Stimulated activated CD8-positive, alpha-beta memory T cell treated with anti-CD3 and anti-CD28 coated beads, Interleukin-2, amount 100 ng/mL, for 1 hour (primary cell): ENCODE data around the gene SPATA9.
"Not testable (repeated sequence)": the region's sequence is repeated elsewhere in the genome, so short reads cannot be mapped to it uniquely, and the experiment has no call there.

ENCODE experiments used
- DNase-seq, 2 donors: peaks; one replicate each; pipeline ENCODE4 v3.0.0-alpha.2; 2020; ENCODE audit warnings: low read depth in 2 of 2

The SPATA9 gene

DNA sequence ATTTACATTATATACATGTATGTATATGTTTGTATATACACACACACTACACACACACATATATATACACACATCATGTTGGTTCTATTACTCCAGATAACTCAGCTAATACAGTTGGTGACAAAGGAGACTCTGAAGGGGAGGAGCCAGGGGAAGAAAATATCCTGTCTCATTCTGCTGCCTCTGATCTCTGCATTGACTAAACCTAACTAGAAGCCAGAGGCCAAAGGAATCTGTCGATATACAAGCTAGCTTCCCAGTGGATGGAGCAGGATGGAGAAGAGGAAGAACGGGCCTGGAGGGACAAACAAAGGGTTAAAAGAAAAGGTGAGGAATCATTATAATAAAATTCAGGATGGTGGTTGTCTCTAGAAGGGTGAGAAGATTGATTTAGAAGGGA, 34.6 kb upstream of the SPATA9 start:
- no peak for DNase-seq

DNA sequence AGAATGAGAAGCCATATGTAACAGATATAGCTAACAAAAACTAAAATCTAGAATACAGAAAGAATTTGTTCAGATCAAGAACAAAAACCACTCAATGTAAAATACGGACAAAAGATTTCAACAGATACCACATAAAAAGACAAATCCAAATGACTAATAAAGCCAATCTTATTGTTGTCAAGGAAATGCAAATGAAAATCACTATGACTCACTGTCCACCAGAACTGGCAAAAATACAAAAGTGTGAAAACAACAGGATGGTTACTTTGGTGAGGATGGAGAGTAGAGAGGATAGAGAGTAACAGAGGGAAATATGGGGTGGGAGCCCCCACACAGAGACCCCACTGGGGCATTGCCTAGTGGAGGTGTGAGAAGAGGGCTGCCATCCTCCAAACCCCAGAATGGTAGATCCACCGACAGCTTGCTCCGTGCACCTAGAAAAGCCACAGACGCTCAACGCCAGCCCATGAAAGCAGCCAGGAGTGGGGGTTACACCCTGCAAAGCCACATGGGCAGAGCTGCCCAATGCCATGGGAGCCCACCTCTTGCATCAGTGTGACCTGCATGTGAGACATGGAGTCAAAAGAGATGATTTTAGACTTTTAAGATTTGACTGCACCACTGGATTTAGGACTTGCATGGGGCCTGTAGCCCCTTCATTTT, 33.1 kb upstream of the SPATA9 start:
- DNase-seq: no peak

DNA sequence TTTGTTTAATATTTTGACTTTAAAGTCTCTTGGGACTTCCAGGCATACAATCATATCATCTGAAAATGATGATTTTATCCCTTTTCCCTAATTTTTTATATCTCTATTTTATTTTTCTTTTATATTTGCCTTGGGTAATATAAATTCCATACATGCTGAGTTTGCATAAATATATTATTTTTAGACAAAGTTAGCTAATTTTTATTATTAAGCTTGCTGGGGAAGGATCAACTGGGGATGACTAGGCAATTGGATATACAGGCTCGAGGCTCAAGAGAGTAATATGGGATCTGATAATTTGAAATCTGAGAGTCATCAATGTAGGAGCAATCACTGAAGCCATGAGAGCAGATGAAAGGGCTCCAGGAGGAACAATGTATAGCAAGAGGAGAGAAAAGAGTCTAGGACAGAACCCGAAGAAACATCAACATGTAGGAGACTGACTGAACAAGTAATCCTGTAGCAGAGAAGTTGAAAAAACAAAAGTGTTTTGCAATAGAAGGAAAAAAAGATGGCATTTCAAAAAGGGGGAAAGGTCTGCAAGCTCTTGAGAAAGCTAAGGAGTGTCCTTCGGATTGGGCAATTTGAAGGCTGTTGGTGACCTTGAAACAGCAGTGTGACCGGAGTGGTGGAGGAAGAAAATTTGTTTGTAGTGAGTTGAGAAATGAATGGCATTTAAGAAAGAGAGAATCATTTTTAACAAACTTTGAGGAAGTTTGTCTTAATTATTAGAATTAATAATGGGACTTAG, 31.3 kb upstream of the SPATA9 start:
- no peak for DNase-seq

DNA sequence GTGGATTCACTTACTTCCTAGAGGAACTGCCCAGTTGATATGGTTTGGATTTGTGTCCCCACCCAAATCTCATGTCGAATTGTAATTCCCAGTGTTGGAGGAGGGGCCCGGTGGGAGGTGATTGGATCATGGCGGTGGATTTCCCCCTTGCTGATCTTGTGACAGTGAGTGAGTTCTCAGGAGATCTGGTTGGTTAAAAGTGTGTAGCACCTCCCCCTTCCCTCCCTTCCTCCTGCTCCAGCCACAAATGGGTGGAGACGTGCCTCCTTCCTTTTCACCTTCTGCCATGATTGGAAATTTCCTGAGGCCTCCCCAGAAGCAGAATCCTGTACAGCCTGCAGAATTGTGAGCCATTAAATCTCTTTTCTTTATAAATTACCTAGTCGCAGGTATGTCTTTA, 30.5 kb upstream of the SPATA9 start:
- not testable (repeated sequence) for DNase-seq

DNA sequence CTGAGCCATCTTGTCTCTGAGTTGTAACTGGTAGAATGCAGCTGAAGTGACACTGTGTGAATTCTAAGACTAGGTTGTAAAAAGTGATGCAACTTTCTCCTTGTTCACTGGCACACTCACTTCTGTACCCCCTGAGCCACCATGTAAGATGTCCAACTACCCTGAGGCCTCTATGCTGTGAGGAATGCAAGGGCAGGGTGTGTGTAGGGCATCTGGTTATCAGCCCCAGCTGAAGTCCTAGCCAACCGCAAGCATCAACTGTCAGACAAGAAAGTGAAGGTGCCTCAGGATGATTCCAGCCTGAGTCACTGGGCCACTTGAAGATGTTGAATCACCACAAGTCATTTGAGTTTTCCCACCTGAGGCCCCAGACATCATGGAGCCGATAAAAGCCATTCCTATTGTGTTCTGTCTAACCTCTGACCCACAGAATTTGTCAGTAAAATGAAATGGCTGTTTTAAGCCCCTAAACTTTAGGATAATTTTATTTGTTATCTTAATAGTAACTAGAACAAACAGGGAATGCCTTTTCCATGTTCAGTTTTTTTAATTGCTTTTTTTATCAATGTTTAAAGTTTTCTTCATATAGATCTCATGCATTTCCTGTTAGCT, 29.7 kb upstream of the SPATA9 start:
- no peak for DNase-seq

DNA sequence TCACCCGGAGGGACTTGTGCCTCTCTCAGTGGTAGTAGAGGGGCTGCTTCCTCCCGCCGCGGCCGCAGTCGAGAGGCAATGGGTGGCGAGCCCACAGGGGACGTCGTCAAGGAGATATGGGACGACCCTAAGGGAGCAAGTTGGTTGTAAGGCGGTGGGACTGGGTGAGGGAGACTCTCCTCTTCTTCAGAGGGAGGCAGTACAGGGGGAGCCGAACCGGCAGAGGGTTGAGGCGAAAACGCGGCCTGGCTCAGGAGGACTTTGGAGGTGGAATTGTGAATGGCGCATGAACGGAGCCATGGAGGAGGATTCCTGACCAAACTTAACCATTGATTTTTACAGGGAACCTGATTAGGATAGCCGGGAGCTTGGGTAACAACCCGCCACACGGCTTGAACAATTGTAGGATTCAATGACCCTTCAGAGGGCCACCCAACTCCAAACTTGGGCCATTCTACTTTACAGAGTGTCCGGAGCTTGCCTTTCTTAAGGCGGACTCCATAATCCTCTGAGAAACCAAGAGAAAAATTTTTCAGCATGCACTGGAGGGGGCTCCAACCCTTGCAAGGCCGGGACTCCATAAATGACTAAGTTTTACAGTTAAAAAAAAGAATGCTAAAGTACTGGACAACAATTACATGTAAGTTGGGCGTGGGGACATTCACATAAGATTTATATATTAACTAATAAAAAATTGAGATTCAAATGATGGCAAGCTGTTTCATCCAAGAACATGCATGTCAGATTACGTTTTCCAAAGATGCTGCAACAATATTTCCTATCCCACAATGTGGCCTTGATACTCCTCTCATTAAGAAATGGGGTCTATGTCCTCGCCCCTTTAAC, 28.9 kb upstream of the SPATA9 start:
- no peak for DNase-seq

DNA sequence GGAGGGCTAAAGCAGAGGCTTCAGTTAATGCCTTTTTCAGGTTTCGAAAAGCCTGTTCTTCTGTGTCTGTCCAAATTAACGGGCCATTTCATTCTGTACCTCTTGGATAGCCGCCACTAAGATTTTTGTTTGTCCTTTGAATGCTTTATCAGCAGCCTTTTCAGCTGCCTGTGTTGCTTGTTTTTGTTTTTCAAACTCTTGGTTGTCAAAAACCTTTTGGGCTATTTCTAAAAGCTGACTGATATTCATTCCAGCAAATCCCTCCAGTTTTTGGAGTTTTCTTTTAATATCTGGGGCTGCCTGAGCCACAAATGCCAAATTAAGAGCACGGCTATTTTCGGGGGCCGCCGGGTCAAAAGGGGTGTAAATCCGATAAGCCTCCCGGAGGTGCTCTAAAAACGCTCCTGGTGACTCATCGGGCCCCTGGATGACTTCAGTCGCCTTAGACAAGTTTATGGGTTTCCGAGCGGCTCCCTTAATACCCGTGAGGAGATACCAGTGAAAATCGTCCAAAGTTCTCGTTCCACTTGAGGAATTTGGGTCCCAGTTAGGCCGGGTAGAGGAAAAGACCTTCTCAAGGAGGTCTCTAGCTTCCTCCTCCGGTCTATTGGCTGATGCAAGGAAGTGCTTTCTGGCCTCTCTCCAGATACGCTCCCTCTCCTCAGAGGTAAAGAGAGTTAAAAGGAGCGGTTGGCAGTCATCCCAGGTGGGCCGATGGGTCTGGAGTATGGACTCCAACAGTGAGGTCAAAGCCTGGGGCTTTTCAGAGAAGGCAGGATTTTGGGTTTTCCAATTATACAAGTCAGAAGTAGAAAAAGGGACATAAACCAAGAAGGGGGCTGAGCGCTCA, 28.1 kb upstream of the SPATA9 start:
- not testable (repeated sequence) for DNase-seq

DNA sequence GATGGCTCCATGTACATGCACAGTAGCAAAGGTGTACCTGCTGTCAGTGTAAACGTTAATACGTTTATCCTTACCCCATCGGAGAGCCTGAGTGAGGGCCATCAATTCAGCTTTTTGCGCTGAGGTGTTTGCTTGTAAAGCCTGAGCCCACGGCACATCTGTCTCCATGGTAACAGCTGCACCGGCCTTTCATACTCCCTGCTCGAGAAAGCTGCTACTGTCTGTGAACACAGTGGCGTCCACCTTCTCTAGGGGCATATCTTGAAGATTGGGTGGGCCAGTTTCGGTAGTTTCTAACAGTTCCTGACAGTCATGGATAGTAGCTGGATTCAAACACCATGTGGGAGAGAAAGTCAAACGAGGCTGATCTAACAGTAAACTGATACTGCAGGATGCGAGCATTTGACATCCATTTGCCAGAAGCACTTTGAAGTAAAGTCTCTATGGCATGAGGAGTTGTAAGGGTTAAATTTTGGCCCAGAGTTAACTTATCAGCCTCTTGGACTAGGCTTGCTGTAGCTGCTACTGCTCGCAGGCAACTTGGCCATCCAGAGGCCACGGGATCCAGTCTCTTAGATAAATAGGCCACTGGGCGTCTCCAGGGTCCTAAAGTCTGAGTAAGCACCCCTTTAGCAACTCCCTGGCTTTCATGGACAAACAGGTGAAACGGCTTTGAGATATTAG, 27.3 kb upstream of the SPATA9 start:
- no peak for DNase-seq

DNA sequence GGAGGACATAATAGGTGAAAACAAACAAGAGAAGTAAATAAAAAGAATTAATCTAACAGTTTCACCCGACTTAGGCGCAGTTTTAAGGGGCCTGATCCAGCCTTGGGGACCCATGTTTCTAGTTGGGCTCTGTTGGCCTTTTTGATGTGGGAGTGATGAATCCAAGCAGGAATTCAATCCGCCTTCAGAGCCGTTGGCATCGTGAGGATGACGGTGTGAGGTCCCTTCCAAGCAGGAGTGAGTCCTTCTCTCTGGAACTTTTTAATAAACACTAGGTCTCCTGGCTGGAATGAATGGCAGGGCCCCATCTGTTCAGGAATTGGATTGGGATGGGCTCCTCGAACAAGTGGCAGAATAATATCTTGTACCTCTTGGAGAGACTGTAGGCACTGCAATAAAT, 26.1 kb upstream of the SPATA9 start:
- no peak for DNase-seq

DNA sequence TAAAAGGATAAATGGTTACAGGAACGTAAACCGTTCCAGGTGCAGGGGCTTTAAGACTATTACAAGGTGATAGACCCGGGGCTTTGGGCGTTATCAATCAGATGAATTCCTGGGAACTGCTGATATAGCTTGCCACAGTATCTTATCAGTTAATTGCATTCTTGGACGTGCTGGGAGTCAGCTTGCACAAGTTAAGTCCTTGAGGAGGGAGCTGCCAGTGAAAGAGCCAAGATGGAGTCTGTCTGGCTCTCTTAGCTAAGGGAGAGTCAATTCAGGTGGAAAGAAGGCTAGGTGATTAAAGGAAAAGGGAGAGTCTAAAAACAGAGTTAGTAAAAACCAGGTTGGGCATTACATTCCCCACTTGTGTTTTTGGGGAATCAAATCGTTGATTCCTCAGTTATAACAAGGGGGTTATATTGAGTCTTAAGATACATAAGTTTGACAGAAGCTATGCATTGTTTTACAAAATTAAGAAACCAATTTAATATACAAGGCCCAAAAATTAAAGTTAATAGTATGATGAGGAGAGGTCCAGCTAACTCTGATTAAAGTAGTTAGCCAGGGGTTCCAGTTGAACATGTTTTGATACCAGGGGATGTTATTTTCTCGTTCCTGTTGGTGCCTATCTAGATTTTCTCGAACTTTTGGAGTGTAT, 24.9 kb upstream of the SPATA9 start:
- DNase-seq: not testable (repeated sequence)

DNA sequence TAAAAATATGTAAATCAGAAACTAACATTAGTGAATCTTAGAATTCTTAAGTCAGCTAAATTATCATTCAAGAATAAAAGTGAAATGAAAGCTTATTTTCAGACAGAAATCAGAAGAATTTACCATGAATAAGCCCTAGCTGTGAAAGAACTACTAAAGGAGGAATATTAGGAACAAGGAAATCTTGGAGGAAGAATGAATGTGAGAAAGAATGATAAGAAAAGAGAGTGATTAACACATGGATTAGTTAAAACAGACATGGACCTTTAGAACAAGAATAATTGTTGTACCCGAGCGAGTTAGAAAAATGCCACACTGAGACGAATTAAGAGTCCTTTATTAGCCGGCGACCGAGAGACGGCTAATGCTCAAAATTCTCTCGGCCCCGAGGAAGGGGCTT, 24.3 kb upstream of the SPATA9 start:
- no peak for DNase-seq

DNA sequence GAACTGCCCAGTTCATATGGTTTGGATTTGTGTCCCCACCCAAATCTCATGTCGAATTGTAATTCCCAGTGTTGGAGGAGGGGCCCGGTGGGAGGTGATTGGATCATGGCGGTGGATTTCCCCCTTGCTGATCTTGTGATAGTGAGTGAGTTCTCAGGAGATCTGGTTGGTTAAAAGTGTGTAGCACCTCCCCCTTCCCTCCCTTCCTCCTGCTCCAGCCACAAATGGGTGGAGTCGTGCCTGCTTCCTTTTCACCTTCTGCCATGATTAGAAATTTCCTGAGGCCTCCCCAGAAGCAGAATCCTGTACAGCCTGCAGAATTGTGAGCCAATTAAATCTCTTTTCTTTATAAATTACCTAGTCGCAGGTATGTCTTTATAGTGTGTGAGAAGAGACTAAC, 23.4 kb upstream of the SPATA9 start:
- DNase-seq: not testable (repeated sequence)

DNA sequence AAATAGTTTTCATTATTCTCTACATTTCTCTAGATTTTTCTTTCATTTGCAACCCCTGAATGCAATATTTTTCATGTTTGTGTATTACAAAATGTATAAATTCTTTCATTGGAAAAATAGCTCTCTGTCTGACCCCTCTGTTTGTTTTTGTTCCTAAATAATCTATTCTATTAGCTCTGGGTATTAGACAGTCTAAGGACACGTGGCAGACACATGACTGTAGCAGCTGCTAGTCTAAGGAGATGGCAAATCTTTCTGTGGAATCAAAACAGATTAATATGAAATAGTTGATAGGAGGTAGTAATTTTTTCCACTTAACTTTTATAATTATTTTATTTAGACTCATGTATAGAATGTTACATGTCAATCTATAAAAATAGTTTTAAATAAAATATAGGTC, 21.4 kb upstream of the SPATA9 start:
- no peak for DNase-seq

DNA sequence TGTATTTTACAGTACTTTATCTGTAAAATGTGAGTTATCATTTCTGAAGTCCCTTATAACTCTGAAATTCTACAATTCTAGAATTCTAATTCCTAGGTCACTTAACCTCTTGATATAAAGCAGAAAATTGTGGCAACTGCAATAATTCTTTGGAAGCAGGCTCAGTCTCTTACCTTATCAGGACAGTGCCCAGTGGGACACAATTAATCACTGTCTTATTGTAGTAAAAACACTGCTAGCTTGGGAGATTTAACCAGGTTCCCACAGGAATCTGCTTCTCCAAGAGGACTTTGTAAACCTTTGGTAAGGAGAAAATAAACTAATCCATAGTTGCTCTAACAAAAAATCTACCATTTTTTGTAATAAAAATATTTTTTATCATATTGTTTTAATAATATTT, 18.3 kb upstream of the SPATA9 start:
- no peak for DNase-seq

DNA sequence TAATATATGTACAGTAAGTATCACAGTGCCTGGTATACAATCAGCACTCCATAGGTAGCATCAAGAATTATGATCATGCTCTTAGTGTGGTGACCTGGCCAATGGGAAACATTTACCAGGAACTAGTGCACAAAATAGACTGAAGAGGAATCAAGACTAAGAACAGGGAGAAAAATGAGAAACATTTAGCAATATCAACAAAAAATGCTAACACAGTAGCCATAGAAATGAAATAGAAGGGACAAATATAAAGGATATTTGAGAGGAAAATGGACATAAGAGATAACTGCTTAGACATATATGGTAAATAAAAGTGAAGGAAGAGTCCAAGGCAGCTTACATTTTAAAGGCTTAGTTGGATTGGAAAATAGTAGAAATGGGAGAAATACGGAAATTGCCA, 16.5 kb upstream of the SPATA9 start:
- no peak for DNase-seq

DNA sequence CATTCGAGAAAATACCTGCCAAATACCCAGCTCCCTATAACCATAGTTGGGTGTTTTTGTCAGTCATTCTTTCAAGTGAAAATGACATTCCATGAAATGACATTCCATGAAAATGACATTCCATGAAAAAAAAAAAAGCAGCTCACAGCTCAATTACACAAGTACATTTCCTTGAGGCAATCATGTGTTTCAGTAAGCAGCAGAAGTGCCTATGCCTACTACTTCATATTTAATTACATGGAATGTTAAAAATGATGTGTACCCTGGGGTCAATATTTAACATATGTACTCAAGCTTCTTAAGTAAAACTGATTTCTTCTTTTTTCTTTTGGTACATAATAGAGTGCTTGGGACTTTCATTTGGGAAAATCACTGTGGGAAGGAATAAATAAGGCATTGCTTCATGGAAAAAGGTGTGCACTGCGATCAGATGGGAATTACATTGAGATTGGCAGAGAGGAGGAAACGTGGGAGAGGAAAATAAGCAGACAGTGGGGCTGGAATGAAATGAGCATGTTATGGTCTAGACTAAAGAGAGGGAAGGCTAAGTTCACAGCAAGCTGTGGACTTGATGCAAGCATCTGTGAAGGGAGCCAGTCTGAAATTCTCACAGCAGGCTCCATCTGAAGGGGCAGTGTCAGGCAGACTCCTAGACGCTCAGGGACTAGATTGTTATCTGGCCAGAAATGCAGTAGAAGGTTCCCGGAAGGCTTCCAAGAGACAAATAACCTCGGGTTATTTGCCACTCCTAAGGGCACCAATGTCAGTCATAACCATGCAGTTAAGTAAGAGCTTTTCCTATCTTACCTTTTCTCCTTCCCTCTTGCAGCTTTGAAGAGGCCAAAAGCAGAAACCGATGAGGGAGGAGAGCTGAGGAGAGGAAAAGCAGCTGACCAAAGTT, 15.2 kb upstream of the SPATA9 start:
- DNase-seq: no peak

DNA sequence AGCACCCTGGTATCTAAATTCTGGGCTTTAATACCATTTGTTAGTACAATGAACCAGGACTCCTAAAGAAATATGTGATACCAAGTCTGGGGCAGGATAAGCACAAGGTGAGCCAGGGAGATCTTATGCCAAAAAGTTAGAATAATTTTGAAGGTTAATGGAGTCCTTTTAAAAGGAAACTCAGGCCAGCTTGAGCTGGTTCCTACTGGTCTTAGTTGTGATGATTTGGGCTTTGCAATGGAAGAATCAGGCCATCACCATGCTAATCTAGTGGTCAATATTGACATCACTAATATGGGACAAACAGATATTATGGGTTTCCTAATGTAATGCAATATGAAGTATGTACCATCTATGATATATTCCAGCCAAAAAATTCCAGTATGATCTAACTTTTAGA, 7.5 kb upstream of the SPATA9 start:
- no peak for DNase-seq

DNA sequence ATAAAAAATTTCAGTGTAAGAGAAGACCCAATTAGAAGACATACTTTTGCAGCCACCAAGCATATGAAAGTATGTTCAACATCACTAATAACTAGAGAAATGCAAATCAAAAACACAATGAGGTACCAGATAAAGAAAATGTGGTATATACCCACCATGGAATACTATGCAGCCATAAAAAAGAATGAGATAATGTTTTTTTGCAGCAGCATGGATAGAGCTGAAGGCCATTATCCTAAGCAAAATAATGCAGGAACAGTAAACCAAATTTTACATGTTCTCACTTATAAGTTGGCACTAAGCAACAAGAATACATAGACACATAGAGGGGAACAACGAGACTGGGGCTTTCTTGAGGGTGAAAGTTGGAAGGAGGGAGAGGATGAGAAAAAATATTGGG, 6.9 kb upstream of the SPATA9 start:
- DNase-seq: no peak

DNA sequence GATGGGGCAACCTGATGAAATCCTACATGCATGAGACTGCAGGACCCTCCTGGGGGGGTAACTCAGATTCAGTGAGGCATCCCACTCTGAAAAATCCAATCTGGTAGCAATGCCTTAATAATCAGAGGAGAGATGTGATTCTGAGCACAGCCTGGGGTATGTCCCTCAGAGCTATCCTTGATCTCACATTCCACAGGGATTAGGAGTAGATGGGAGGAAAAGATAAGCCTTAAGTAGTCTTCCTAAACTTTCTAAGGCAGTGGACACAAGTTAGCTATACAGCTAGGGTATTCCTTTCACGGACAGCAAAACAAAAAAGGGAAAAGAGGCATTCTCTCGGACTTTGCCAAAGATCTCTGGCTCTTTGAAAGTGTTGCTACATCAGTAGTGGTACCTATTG, 3.9 kb upstream of the SPATA9 start:
- DNase-seq: no peak
